GM19240 (cell line): ENCODE data around the gene NDUFAF2.
"Not testable (repeated sequence)": the region's sequence is repeated elsewhere in the genome, so short reads cannot be mapped to it uniquely, and the experiment has no call there.

ENCODE experiments used
- DNase-seq: peaks from one replicate; pipeline ENCODE4 v3.0.0; 2011; ENCODE audit warnings: low spot score; ENCODE audit not compliant: insufficient read length

Gene NDUFAF2

GRCh38 chr5:61047346-61047745, 102.3 kb downstream of the NDUFAF2 start:
- no peak for DNase-seq

GRCh38 chr5:61048534-61048933, 103.5 kb downstream of the NDUFAF2 start:
- DNase-seq: no peak

DNA sequence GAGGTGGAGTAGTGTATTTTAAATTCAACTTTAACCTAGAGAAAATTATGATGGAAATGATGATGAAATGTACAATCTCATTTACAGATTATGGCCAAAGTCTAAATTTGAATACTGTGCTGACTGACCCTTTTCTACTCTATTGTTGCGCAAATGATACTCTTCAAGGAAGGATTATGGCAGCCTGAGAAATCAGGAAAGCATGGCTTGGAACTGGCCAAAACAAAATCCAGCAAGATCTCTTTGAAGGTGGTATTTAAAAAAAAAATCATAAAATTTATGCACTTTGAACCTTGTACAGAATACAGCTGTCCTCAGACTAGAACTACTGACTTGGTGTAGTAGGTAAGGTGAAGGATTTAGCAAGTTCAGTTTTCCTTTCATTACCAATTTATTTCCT, 105.3 kb downstream of the NDUFAF2 start:
- DNase-seq: no peak

DNA sequence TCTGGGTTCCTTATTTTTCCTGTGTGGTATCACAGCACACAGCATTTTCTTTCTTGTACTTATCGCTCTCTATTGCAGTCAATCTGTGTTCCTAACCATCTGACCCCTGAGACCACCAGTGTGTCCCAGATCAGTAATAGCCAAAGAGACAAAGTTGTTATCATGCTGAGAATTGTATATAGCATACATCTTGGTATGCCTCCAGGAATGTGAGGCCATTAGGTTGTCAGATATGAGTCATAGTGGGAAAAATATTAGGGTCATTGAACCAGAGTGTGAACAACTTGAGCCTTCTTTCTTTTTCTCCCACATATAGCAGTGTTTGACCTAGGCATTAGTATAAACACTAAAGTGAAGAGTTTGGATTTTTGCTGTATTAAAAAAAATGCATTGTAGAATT, 106.3 kb downstream of the NDUFAF2 start:
- DNase-seq: no peak

DNA sequence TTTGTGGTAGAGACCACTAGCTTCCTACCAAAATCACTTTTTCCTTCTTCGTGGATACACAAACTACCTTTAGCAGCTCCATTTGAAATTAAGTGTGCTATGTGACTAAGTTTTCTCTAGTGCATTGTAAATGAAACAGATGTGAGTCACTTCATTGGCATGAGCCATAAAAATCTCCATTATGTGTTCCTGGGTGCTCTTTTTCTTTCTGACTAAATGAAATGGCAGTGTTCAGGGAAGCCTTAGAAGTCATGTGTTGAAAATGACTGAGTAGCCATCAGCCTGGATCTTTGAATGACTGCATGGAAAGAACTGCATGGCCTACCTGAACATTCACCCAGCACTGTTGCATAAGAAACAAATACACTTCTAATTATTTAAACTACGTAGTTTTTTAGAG, 107.9 kb downstream of the NDUFAF2 start:
- no peak for DNase-seq

DNA sequence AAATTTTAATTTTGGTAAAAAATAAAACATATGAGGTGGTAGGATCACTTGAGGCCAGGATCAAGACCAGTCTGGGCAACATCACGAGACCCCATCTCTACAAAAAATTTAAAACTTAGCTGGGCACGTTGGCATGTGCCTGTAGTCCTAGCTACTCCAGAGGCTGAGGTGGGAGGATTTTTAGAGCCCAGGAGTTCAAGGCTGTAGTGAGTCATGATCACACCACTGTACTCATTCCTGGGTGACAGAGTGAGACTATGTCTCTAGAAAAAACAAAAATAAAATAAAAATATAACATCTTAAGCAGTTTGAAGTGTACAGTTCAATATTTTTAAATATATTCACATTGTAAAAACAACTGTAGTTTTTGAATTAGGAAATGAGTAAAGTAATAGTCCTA, 108.9 kb downstream of the NDUFAF2 start:
- no peak for DNase-seq

DNA sequence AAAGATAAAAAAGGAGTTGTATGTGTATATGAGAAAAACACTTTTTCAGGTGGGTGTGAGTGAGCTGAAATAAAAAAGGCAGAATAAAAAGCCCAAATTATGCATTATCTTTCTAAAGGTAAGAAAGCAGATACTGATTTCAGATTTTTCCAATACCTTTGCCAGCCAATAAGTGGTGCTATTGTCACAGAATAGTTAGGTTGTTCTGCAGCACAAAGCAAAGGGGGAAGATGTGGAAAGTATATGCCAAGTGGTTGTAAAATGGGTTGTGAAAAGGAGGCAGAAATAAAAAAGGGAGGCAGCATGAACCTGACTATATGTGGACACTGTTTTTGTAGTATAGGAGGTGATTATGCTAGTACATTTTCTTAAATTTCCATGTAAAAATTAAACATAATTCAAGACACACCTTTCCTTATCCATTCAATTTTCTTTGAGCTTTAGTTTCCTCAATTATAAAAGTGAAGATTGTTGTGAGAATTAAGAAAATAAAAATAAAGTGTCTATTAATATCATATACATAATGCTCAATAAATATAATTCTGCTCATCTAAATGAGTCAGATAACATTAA, 110.5 kb downstream of the NDUFAF2 start:
- DNase-seq: no peak

- no peak for DNase-seq
These were observed 114.5 kb downstream of the NDUFAF2 start for GRCh38 chr5:61059499-61059898.

DNA sequence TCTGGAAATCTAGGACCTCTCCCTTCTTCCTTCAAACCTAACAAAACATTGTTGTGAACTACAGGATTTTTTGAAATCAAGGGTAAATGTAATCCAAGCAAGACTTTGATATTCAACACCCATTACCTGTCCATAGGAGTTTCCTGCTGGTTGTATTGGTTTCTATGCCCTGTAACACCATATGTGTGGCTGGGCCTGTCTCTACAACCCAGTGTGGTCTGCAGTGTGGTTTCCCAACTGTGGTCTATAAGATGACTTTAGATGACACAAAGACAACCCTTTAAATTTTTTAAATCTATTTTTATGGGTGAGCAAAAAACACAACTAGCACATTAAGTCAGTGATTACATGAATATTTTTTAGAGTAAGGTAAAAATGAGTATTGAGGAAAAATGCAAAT, 124.1 kb downstream of the NDUFAF2 start:
- no peak for DNase-seq

- DNase-seq: no peak
These were observed 126.5 kb downstream of the NDUFAF2 start for GRCh38 chr5:61071526-61071925.

DNA sequence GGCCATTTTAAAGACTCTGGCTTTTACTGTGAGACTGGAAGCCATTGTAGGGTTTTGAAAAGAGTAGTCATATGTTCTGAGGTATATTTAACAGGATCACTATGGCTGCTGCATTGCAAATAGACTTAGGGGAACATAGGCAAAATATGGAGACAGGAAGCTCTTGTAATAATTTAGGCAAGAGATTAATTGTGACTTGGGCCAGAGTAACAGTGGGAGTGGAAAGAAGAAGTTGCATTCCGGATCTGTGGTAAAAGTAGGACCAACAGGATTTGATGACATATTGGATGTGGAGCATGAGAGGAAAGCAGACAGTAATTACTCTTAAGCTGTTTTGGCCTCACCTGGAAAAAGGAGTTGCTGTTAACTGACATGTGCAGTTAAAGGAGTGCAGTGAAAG, 131.6 kb downstream of the NDUFAF2 start:
- DNase-seq: no peak

GRCh38 chr5:61081741-61082140, 136.7 kb downstream of the NDUFAF2 start:
- DNase-seq: no peak

DNA sequence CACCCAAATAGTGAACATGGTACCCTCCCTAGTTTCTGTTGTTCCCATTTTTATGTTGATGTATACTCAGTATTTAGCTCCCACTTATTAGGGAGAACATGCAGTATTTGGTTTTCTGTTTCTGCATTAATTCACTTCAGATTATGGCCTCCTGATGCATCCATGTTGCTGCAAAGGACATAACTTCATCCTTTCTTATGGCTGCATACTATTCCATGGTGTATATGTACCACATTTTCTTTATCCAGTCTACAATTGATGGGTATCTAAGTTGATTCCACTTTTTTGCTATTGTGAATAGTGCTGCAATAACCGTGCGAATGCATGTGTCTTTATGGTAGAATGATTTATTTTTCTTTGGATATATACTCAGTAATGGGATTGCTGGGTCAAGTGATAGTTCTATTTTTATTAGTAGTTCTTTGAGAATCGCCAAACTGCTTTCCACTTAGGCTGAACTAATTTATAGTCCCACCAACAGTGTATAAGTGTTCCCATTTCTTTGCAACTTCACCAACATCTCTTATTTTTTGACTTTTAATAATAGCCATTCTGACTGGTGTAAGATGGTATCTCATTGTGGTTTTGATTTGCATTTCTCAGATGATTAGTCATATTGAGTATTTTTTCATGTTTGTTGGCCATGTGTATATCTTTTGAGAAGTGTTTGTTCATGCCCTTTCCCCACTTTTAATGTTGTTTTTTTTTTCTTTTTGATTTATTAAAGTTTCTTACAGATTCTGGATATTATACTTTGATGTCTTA, 137.7 kb downstream of the NDUFAF2 start:
- no peak for DNase-seq

- no peak for DNase-seq
These were observed 139.7 kb downstream of the NDUFAF2 start for GRCh38 chr5:61084658-61085057.

- no peak for DNase-seq
These were observed 140.9 kb downstream of the NDUFAF2 start for GRCh38 chr5:61085885-61086284.

DNA sequence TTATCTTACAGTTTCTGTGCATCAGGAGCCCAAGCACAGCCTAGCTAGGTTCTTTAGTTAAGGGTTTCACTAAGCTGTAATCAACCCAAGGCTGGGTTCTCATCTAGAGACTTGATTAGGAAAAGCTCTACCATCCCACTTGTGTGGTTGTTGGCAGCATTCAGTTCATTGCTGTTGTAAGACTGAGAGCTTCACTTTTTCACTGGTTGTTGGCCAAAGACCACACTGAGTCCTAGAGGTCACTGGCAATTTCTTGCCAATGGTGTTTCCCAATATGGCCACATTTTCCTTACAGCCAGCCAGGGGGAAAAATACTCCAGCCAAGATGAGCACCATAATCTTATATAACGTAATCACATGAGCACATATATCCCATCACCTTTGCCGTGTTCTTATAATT, 142.9 kb downstream of the NDUFAF2 start:
- no peak for DNase-seq

DNA sequence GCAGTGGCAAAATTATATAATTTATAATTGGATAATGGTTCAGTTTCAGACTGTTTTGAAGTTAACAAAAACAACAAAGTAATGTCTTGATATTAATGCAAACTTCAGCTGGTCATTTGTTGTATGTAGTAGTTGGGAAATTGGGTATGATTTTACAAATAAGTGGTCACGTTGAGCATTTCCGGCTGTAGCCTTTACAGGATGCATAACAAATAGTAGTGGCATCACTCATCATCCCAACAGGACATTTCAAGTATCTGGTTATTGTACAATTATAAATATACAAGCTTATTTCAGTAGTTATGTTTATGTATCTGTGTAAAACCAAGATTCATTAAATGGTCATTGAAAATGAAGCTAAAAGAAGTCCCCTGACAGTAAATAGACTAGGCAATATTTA, 144.3 kb downstream of the NDUFAF2 start:
- DNase-seq: no peak

DNA sequence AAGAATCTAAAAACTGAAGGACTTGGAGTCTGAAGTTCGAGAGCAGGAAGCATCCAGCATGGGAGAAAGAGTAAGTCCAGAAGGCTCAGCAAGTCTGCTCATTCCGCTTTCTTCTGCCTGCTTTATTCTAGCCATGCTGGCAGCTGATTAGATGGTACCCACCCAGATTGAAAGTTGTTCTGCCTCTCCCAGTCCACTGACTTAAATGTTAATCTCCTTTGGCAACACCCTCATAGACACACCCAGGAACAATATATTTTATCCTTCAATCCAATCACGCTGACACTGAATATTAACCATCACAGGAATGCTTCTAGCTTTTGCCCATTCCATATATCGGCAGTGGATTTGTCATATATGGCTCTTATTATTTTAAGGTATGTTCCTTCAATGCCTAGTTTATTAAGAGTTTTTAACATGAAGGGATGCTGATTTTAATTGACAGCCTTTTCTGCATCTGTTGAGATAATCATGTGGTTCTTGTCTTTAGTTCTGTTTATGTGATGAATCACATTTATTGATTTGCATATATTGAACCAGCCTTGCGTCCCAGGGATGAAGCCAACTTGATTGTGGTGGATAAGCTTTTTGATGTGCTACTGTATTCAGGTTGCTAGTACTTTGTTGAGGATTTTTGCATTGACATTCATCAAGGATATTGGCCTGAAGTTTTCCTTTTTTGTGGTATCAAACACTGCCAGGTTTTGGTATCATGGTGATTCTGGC, 148.2 kb downstream of the NDUFAF2 start:
- not testable (repeated sequence) for DNase-seq

DNA sequence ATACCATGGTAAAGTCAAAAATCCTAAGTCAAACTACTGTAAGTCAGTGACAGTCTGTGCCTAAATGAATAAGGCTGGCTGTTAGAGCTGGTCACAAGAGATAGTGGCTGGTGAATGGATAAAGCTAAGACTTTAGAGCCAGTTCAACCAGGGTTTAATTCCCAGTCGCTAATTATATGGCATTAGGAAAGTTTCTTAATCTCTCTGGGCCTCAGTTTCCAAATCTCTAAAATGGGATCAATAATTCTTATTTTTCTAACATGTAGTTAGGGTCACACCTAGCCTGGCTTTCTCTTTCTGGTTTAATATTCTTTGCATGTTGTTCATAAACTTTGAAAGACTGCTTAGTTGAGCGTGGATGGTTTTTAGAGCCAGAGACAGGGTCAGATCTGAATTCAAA, 152.5 kb downstream of the NDUFAF2 start:
- no peak for DNase-seq

GRCh38 chr5:61098251-61098995, 153.4 kb downstream of the NDUFAF2 start:
- DNase-seq: no peak

- DNase-seq: no peak
These were observed 155.4 kb downstream of the NDUFAF2 start for GRCh38 chr5:61100437-61100836.

GRCh38 chr5:61114441-61114840, 169.4 kb downstream of the NDUFAF2 start:
- DNase-seq: no peak
